Hepatic stellate cell (primary cell): ENCODE measurements around the gene RPS17.
"Not testable (repeated sequence)": the region's sequence is repeated elsewhere in the genome, so short reads cannot be mapped to it uniquely, and the experiment has no call there.

Experiments
- DNase-seq: peaks from one replicate; pipeline ENCODE4 v3.0.0; 2011; ENCODE audit warnings: low spot score

RPS17 gene

DNA sequence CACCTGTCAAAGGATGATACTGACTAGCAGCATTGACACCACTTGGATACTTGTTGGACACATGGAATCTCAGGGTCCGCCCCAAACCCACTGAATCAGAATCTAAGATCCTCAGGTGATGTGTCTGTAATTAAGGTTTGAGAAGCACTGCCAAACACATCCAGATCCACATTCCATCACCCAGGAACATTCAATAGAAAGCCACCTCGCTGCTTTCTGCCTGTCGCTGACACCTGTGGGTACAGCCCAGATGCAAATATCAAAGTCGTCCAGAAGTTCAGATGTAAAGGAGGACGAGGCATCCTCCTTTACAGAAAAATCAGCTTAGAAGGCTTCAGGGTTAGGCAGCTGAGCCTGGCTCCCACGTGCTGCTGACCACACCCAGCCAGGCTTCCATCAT lies 5.2 kb upstream of the RPS17 start:
- no peak for DNase-seq

GRCh38 chr15:82545002-82545401 lies 4.7 kb upstream of the RPS17 start:
- DNase-seq = no peak

DNA sequence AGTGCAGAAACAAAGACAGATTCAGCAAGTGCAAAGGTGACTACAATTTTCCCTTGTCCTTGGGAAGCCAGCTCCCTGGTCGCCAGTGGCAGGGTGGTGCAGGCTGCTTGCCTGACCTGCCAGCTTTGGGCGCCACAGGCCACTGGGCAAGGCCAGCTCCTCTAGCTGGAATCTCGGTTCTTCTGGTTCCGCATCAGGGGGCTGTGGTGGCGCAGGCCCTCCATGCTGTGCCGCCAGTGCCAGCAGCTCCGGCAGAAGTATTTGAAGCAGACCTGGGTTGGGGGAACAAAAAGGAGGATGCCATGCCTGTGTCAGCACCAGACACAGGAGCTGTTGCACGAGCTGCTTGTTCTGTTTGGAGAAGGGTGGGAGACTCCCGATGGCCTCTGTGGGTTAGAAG lies 4.2 kb upstream of the RPS17 start:
- DNase-seq = no peak

- peak; percentile 77 for DNase-seq
These were observed 2.9 kb upstream of the RPS17 start for GRCh38 chr15:82543160-82543559.

- DNase-seq = peak; percentile 30
These were observed 751 bp upstream of the RPS17 start for GRCh38 chr15:82540984-82541431.

DNA sequence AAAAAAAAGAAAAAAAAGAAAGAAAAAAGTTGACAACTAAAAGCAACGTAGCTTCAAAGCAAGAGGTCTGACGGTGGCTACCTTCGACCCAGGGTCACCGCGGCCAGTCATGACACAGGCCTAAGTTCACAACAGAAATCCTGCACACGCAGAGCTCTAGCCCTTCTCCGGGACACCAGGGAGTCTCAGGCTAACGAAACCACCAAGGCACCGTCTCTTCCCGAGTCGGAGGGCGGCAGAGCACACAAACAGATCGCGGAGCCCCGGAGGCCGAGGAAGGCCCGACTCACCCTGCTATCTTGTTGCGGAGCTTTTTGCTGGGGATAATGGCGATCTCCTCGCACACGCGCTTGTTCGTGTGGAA lies 584 bp downstream of the RPS17 start:
- DNase-seq = no peak

- peak; percentile 22 for DNase-seq
These were observed 1.1 kb downstream of the RPS17 start for GRCh38 chr15:82538961-82539690.

- DNase-seq = no peak
These were observed 2.8 kb downstream of the RPS17 start for GRCh38 chr15:82537351-82537908.

DNA sequence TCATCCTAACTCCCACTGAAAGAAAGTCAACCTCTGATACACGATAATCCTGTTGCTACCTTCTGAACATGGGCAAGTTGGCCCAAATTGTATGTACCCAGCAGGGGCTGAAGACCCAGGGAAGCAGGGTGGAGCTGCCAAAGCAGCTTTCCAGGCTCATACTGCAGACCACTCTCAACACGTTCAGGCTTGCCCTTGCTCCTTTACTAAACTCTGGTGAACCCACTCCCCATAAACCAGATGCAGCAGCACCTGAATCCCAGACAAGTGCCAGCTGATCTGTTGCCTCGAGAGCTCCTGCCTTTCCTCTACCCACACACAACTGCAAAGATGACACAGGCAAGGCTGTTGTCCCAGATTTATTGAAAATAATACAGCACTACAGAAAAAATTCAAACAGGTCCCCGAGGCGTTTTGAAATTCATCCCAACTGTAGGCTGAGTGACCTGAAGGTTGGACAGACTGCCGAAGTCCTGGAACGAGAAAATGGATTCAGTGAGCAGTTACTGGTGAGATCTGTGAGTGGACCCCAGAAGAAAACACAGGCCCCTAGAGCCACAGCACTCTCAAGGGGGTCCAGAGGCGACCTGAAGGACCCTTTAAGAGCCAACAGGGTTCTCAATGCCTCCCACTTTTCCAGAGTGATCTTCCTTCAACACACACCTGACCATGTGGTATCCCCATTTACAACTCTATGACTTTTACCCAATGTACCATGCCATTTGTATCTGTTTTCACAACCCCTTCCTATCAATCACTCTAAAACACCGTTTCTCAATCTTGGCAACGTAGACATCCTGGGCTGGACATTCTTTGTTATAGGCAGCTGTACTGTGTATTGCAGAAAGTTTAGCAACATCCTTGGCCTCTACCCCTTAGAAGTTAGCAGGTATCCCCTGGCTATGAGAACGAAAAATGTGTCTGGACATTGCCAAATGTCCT lies 3.6 kb downstream of the RPS17 start:
- DNase-seq = no peak

DNA sequence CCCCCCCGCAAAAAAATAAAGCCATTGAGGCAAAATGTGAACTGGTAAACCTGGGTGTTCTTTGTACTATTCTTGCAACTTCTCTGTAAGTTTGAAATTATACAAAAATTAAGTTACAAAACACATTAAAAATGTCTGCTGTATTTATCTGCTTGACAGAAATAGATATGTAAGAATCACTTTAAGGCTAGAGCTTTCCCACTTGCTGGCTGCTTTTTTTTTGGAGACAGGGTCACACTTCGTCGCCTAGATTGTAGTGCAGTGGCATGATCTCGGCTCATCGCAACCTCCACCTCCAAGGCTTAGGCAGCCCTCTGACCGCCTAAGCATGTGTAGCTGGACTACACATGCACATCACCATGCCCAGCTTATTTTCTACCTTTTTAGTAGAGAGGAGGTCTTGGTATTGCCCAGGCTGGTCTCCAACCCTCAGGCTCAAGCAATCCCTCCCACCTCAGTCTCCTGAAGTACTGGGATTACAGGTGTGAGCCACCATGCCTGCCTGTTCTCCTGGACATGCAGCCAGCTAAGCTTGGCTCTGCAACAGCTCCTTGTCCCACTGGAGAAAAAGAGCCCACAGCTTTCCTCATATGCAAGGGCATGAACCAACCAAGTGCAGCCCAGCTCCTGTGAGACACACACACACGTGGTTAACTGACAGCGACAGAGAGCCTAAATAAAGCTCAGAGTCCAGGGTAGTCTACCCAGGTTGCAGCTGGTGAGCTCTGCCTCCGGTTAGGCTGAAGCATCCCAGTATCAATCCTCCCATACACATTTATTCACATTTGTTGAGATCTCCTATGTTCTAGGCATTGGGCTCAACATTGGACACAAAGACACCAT lies 4.5 kb downstream of the RPS17 start:
- no peak for DNase-seq

DNA sequence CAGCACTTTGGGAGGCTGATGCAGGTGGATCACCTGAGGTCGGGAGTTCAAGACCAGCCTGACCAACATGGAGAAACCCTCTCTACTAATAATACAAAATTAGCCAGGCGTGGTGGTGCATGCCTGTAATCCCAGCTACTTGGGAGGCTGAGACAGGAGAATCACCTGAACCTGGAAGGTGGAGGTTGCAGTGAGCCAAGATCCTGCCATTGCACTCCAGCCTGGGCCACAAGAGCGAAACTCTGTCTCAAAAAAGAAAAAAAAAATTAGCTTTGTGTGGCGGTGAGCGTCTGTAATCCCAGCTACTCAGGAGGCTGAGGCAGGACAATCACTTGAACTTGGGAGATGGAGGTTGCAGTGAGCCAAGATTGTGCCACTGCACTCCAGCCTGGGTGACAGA lies 5.1 kb downstream of the RPS17 start:
- DNase-seq = not testable (repeated sequence)

GRCh38 chr15:82534457-82534861 lies 5.8 kb downstream of the RPS17 start:
- not testable (repeated sequence) for DNase-seq

- DNase-seq = no peak
These were observed 6.5 kb downstream of the RPS17 start for GRCh38 chr15:82533801-82534200.

GRCh38 chr15:82532991-82533481 lies 7.2 kb downstream of the RPS17 start:
- no peak for DNase-seq

- DNase-seq = no peak
These were observed 7.8 kb downstream of the RPS17 start for GRCh38 chr15:82532383-82532990.

DNA sequence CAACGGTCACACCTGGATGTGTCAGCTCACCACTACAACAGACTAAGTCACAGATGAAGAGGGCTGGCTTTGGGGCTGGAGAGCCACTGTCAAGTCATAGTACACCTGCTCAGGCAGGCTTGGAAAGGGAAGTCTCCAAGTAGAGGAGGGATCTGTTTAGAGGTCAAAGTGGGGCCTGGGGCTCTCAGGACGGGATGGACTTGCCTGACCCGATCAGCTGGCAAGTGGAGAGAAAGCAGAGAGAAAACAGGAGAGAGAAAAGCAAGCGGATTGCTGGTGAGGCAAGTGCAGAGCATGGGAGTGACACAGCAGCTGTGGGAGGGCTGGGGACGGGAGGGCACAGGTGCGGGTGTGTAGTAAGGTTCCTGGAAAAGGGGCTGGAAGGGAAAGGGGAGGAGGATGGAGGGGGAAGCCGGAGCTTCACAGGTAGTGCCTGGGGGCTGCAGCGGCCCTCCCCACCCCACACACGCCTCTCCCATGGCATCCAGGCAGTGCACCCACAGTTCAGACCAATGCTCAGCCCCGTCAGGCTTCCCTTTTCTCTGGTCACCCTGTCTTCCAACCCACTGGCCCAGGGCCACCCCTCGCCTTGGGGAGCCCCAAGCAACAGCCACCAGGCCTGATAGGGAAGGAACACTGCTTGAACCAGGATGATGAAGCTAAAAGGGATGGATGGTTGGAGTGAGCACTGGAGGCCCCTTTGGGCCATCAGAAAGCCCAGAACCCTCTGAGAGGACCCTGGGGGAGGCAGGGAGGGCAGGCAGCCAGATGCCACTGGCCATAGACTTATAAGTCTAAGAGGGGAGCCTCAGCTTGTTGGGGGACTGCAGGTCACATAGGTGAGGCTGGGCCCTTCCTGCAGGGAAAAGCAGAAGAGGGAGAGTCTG lies 8.5 kb downstream of the RPS17 start:
- no peak for DNase-seq

DNA sequence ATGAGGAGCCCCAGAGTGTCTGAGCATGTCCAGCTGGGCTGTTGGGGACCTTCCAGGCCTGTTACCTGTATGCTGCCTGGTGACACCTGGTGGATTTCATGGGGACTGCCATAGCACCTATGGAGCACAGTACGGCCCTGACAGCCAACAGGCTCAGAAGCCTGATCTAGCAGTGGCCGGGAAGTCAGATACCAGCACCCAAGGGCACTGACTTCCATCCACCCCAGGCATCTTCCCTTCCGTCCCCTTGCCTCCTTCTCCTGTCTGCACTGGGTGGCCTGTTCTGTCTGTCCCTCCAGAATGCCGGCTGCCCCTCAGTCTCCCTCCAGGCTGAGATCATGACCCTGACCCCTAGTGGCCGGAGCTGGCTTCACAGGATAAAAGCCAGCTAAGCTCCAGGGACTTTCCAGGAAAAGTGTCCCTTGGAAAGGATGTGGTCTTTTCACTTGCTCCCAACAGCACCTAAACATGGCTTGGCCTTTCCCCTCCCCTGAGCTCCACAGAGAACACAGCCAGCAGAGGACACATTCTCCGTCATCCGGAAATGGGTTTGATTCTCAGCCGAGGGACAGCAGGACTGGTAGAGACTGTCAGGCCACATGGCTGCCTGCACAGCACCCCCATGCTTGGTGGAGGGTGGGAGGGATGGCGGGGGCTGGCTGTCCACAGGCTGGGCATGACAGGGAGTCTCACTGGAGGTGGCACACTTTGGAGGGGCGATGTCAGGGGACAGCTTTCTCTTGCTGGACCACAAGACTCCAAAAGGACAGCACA lies 9.5 kb downstream of the RPS17 start:
- peak; percentile 72 for DNase-seq

- DNase-seq = no peak
These were observed 10.3 kb downstream of the RPS17 start for GRCh38 chr15:82530006-82530405.

GRCh38 chr15:82513587-82513986 lies 26.7 kb downstream of the RPS17 start:
- DNase-seq = not testable (repeated sequence)
